ENCODE results near the gene PDE6A.
"Not testable (repeated sequence)": the region's sequence is repeated elsewhere in the genome, so short reads cannot be mapped to it uniquely, and the experiment has no call there.

PDE6A gene

GRCh38 chr5:149951138-149951749, 6.7 kb upstream of the PDE6A start:
- no peak for DNase-seq

- DNase-seq: no peak
Observed at GRCh38 chr5:149948993-149949392, 4.4 kb upstream of the PDE6A start.

- no peak for DNase-seq
Observed at GRCh38 chr5:149946118-149946517, 1.5 kb upstream of the PDE6A start.

GRCh38 chr5:149943177-149943949, 1.2 kb downstream of the PDE6A start:
- not testable (repeated sequence) for DNase-seq

GRCh38 chr5:149942741-149943169, 1.8 kb downstream of the PDE6A start:
- not testable (repeated sequence) for DNase-seq

- no peak for DNase-seq
Observed at GRCh38 chr5:149942199-149942598, 2.4 kb downstream of the PDE6A start.

GRCh38 chr5:149941795-149942194, 2.8 kb downstream of the PDE6A start:
- DNase-seq: no peak

- DNase-seq: no peak
Observed at GRCh38 chr5:149940941-149941644, 3.5 kb downstream of the PDE6A start.

- no peak for DNase-seq
Observed at GRCh38 chr5:149940077-149940574, 4.5 kb downstream of the PDE6A start.

- DNase-seq: no peak
Observed at GRCh38 chr5:149939546-149939945, 5.0 kb downstream of the PDE6A start.

GRCh38 chr5:149938791-149939358, 5.7 kb downstream of the PDE6A start:
- DNase-seq: no peak

GRCh38 chr5:149938279-149938678, 6.3 kb downstream of the PDE6A start:
- DNase-seq: no peak

- DNase-seq: no peak
Observed at GRCh38 chr5:149937610-149938009, 7.0 kb downstream of the PDE6A start.

GRCh38 chr5:149936700-149937091, 7.9 kb downstream of the PDE6A start:
- DNase-seq: no peak

- DNase-seq: no peak
Observed at GRCh38 chr5:149936044-149936699, 8.4 kb downstream of the PDE6A start.

GRCh38 chr5:149935431-149935901, 9.1 kb downstream of the PDE6A start:
- DNase-seq: no peak

GRCh38 chr5:149932445-149933350, 11.9 kb downstream of the PDE6A start:
- DNase-seq: no peak

- no peak for DNase-seq
Observed at GRCh38 chr5:149931992-149932436, 12.6 kb downstream of the PDE6A start.

- DNase-seq: no peak
Observed at GRCh38 chr5:149930749-149931574, 13.6 kb downstream of the PDE6A start.

GRCh38 chr5:149930043-149930748, 14.4 kb downstream of the PDE6A start:
- no peak for DNase-seq
